A549 (cell line): Measurements from ENCODE around the gene MOB3A. TPM values are rescaled to one million over a fixed set of nuclear protein-coding genes. Genes with fewer than 3 reads are reported as not detected.

Source experiments
- ATAC-seq, 2 experiments: fragments of 200-7000 bp in 1 of 2; fragments of >200 bp in 1 of 2; cut with Nextera tagmentation in 1 of 2; cut with Tn5 transposase in 1 of 2; 3 replicates each; pipeline versions ENCODE4 v1.8.0 to v1.9.1; 2018 to 2020; ENCODE audit warnings: mild to moderate bottlenecking in 1 of 2, moderate library complexity in 1 of 2
- CTCF ChIA-PET: fragments of 300-600 bp; sonication (Branson Sonifier 250); formaldehyde crosslinking; extraction: SDS; loops from one replicate; lab custom pipeline; 2021; ENCODE audit warnings: antibody characterized with exemption, inconsistent platforms; lab: Yijun Ruan, JAX
- POLR2A ChIA-PET: fragments of 350-600 bp; formaldehyde crosslinking; extraction: SDS; loops from one replicate; lab custom pipeline; 2021; ENCODE audit warnings: antibody characterized with exemption, inconsistent platforms; lab: Yijun Ruan, JAX
- DNase-seq, 2 experiments: peaks; one replicate each; pipeline versions ENCODE4 v3.0.0 to v3.0.0-alpha.2; 2011 to 2016; ENCODE audit warnings: low read depth in 1 of 2, low spot score in 1 of 2
- FAIRE-seq: peaks from 2 replicates; lab custom pipeline; 2011; peaks lifted over from hg19 to GRCh38; lab: Jason Lieb, UNC
- H3K27ac ChIP-seq, 2 experiments: fragments of >200 bp; sonication (Bioruptor Twin); formaldehyde crosslinking; 3 replicates each; pipeline ENCODE4 v1.5.1; 2016 to 2017
- H3K4me1 ChIP-seq: fragments of >200 bp; sonication (Bioruptor Twin); formaldehyde crosslinking; 3 replicates; pipeline ENCODE4 v1.6.1; 2016
- H3K4me2 ChIP-seq: fragments of >200 bp; sonication (Bioruptor Twin); formaldehyde crosslinking; 3 replicates; pipeline ENCODE4 v1.6.1; 2016
- H3K4me3 ChIP-seq: fragments of >200 bp; sonication (Bioruptor Twin); formaldehyde crosslinking; 3 replicates; pipeline ENCODE4 v1.5.1; 2016
- H3K9me3 ChIP-seq: fragments of >200 bp; sonication (Bioruptor Twin); formaldehyde crosslinking; 3 replicates; pipeline ENCODE4 v1.6.1; 2016
- BHLHE40 ChIP-seq: IDR thresholded peaks from 2 replicates; pipeline ENCODE4 v1.6.1; 2012; ENCODE audit warnings: low read depth, low read length, inconsistent platforms
- CHD2 ChIP-seq: fragments of 150-350 bp; IDR thresholded peaks from 2 replicates; pipeline ENCODE4 v1.6.1; 2014; ENCODE audit warnings: low read length; ENCODE audit not compliant: partially characterized antibody
- CTCF ChIP-seq: fragments of >200 bp; sonication (Bioruptor Twin); formaldehyde crosslinking; IDR thresholded peaks from 3 replicates; pipeline ENCODE4 v1.5.1; 2016
- EHMT2 ChIP-seq: fragments of 200-600 bp; sonication (generic); IDR thresholded peaks from 2 replicates; pipeline ENCODE4 v1.6.1; 2016; ENCODE audit warnings: antibody characterized with exemption, low read depth, mild to moderate bottlenecking, moderate library complexity
- ESRRA ChIP-seq: fragments of 150-350 bp; IDR thresholded peaks from 2 replicates; pipeline ENCODE4 v1.6.1; 2014; ENCODE audit warnings: mild to moderate bottlenecking, low read length, borderline replicate concordance
- GATA3 ChIP-seq: IDR thresholded peaks from 2 replicates; pipeline ENCODE4 v1.6.1; 2012; ENCODE audit warnings: borderline replicate concordance
- HES2 ChIP-seq: fragments of >200 bp; sonication (Bioruptor Twin); formaldehyde crosslinking; IDR thresholded peaks from 2 replicates; pipeline ENCODE4 v1.6.1; 2016
- JUNB ChIP-seq: fragments of >200 bp; sonication (Bioruptor Twin); formaldehyde crosslinking; IDR thresholded peaks from 2 replicates; pipeline ENCODE4 v1.6.1; 2016
- MAFK ChIP-seq: fragments of 450-650 bp; IDR thresholded peaks from 2 replicates; pipeline ENCODE4 v1.6.1; 2014; ENCODE audit not compliant: partially characterized antibody
- MYC ChIP-seq: IDR thresholded peaks from 2 replicates; pipeline ENCODE4 v1.6.1; 2012; ENCODE audit warnings: mild to moderate bottlenecking, inconsistent platforms, low read length, improper control_type of control experiment, borderline replicate concordance
- NFE2L2 ChIP-seq: fragments of 150-350 bp; conservative IDR thresholded peaks from 2 replicates; pipeline ENCODE4 v1.6.1; 2014; ENCODE audit warnings: low read length
- NPAS2 ChIP-seq: fragments of 250-450 bp; sonication (Bioruptor Pico); IDR thresholded peaks from 2 replicates; pipeline ENCODE4 v1.8.0; 2022; ENCODE audit warnings: mild to moderate bottlenecking, moderate library complexity, borderline replicate concordance
- PBX3 ChIP-seq: IDR thresholded peaks from 2 replicates; pipeline ENCODE4 v1.6.1; 2012
- POLR2A ChIP-seq: IDR thresholded peaks from 2 replicates; pipeline ENCODE4 v1.6.1; 2012; ENCODE audit warnings: mild to moderate bottlenecking, low read length
- RAD21 ChIP-seq, 2 experiments: fragments of >200 bp in 1 of 2; sonication (Bioruptor Twin) in 1 of 2; formaldehyde crosslinking in 1 of 2; IDR thresholded peaks in 1 of 2; conservative IDR thresholded peaks in 1 of 2; 2 replicates in 1 of 2; 3 replicates in 1 of 2; pipeline ENCODE4 v1.6.1; 2012 to 2018; ENCODE audit warnings: inconsistent platforms in 1 of 2
- RARB ChIP-seq: fragments of 250-450 bp; sonication (Bioruptor Pico); IDR thresholded peaks from 2 replicates; pipeline ENCODE4 v1.8.0; 2021; ENCODE audit warnings: mild to moderate bottlenecking, moderate library complexity
- RCOR1 ChIP-seq: fragments of 150-350 bp; IDR thresholded peaks from 2 replicates; pipeline ENCODE4 v1.6.1; 2014; ENCODE audit warnings: antibody characterized with exemption, low read length, low read depth
- RNF2 ChIP-seq: fragments of 200-600 bp; sonication (generic); IDR thresholded peaks from 2 replicates; pipeline ENCODE4 v1.6.1; 2016; ENCODE audit warnings: low read depth, mild to moderate bottlenecking, antibody characterized with exemption, moderate library complexity, borderline replicate concordance
- SMC3 ChIP-seq: fragments of >200 bp; sonication (Bioruptor Twin); formaldehyde crosslinking; IDR thresholded peaks from 3 replicates; pipeline ENCODE4 v1.6.1; 2018; ENCODE audit warnings: inconsistent platforms
- SREBF2 ChIP-seq: fragments of 450-650 bp; IDR thresholded peaks from 2 replicates; pipeline ENCODE4 v1.6.1; 2014; ENCODE audit warnings: mild to moderate bottlenecking, moderate library complexity
- TFCP2L1 ChIP-seq: fragments of 250-450 bp; sonication (Bioruptor Pico); IDR thresholded peaks from 2 replicates; pipeline ENCODE4 v1.5.0; 2021; ENCODE audit warnings: mild to moderate bottlenecking
- ZC3H11A ChIP-seq: fragments of 450-650 bp; IDR thresholded peaks from 2 replicates; pipeline ENCODE4 v1.6.1; 2014; ENCODE audit warnings: antibody characterized with exemption, mild to moderate bottlenecking
- ZFP36 ChIP-seq: fragments of 450-650 bp; IDR thresholded peaks from 2 replicates; pipeline ENCODE4 v1.6.1; 2014; ENCODE audit warnings: borderline replicate concordance; ENCODE audit not compliant: partially characterized antibody
- ZNF302 ChIP-seq: fragments of 250-450 bp; sonication (Bioruptor Pico); IDR thresholded peaks from 2 replicates; pipeline ENCODE4 v1.9.0; 2021; ENCODE audit warnings: inconsistent platforms, mild to moderate bottlenecking, moderate library complexity
- ZSCAN20 ChIP-seq: fragments of 250-450 bp; sonication (Bioruptor Pico); IDR thresholded peaks from 2 replicates; pipeline ENCODE4 v1.8.0; 2022; ENCODE audit warnings: mild to moderate bottlenecking, moderate library complexity
- WGBS: methylation state at CpG from one replicate; pipeline ENCODE4 v1.1.6; 2017; ENCODE audit errors: missing lambda C conversion rate; 5-methylcytosine and 5-hydroxymethylcytosine counted together
- polyA plus RNA-seq, 4 experiments: library from polyadenylated mRNA; depleted of rRNA in 3 of 4; stranded (reverse); fragments of >200 nt; fragmentation: RNase III in 1 of 4; extraction: RNeasy Plus Mini Kit Qiagen cat#74134 plus additional on column Dnase treatment in 1 of 4; gene quantifications; 2 replicates in 3 of 4; 3 replicates in 1 of 4; pipeline ENCODE4 v1.2.3, GENCODE V29; 2011 to 2017

MOB3A gene
- polyA plus RNA-seq, 2 of the 4 experiments (the other 2 are of a cell fraction), result 9.1 to 10.9 TPM

DNA sequence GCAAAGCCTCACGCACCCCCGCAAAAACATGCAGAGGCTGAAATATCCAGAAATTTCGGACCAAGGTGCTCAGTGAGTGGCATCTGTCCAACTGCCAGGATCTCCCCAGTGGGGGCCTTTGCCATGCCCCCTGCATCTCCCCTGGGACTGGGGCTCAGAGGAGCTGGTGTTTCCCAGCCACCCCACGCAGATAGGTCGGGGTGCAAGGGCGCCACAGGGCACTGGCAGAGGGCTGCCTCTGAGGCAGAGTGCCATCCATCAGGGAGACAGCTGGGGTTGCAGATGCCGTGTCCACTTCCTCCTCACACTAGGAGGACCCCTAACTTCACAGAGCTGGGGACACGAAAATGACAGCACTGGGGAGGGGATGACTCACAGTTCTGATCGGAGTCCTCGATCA is 26.9 kb upstream of the MOB3A start:
- Histone ChIP-seq H3K4me1 (no peaks in the 10 kb centered on the region), H3K27ac (no peak overlapping the region), H3K4me2 (no peak overlapping the region), H3K9me3 (no peaks in the 10 kb centered on the region), H3K4me3 (no peak overlapping the region)
- no peak for FAIRE-seq
- WGBS, result 91% methylated on average over 3 of the region's 10 CpGs
- ATAC-seq, result no peak
- DNase-seq, result no peak
- ChIA-PET POLR2A (no interaction called here), CTCF (interaction anchor here (0.8 to 1.3 kb wide), 2 partner anchors 12 to 193 kb away, joined by 3 read pairs; no protein-coding TSS in a partner anchor)
- TF ChIP-seq CHD2, result no peak
- no peak for TF ChIP-seq GATA3
- TF ChIP-seq ZSCAN20 (CRISPR knock-in tag), result no peak
- TF ChIP-seq ESRRA, result no peak
- TF ChIP-seq NFE2L2, result no peak
- no peak for TF ChIP-seq MAFK
- TF ChIP-seq POLR2A, result no peak
- TF ChIP-seq EHMT2, result no peak
- TF ChIP-seq ZC3H11A, result no peak
- TF ChIP-seq RNF2, result no peak
- TF ChIP-seq TFCP2L1 (CRISPR knock-in tag), result no peak
- TF ChIP-seq RARB (CRISPR knock-in tag), result no peak
- TF ChIP-seq RCOR1, result no peak
- no peak for TF ChIP-seq NPAS2
- TF ChIP-seq ZFP36, result no peak

- DNase-seq, result no peak
- no peak overlapping the region for H3K4me3 ChIP-seq
- no peaks in the 10 kb centered on the region for H3K9me3 ChIP-seq
- ATAC-seq, result no peak
- H3K27ac ChIP-seq, result no peak overlapping the region
- ChIA-PET POLR2A (no interaction called here), CTCF (no interaction called here)
- H3K4me2 ChIP-seq, result no peak overlapping the region
- TF ChIP-seq PBX3 (no peak), CTCF (no peak), POLR2A (no peak), SREBF2 (no peak), SMC3 (no peak), MYC (no peak), HES2 (no peak), ZNF302 (CRISPR knock-in tag) (no peak), RARB (CRISPR knock-in tag) (no peak), BHLHE40 (no peak), GATA3 (no peak), RAD21 (conservative IDR thresholded peaks at IDR 0.05 in 1 of 2, IDR thresholded peaks at IDR 0.05 in 1 of 2) (no peak), JUNB (no peak)
- FAIRE-seq, result no peak
- WGBS, result 91% methylated on average over 7 of the region's 15 CpGs
- no peaks in the 10 kb centered on the region for H3K4me1 ChIP-seq
These were observed 26.1 kb upstream of the MOB3A start for GRCh38 chr19:2122251-2122650.
